Activated CD4-positive, alpha-beta T cell treated with anti-CD3 and anti-CD28 coated beads, Interleukin-2, amount 10 ng/mL, durations not matched to agents 7 days and 5 days (primary cell): ENCODE results near the gene EIF3F. TPM values are rescaled to one million over a fixed set of nuclear protein-coding genes. Genes with fewer than 3 reads are reported as not detected.
"Not testable (repeated sequence)": the region's sequence is repeated elsewhere in the genome, so short reads cannot be mapped to it uniquely, and the experiment has no call there.

Experiments used
- CTCF ChIA-PET: fragments of 350-600 bp; sonication (Branson Sonifier 250); formaldehyde crosslinking; loops from one replicate; lab custom pipeline; 2021; ENCODE audit warnings: antibody characterized with exemption; lab: Charles Lee
- POLR2A ChIA-PET: fragments of 350-600 bp; sonication (Branson Sonifier 250); formaldehyde crosslinking; loops from one replicate; lab custom pipeline; 2021; ENCODE audit warnings: antibody characterized with exemption; lab: Charles Lee
- DNase-seq: peaks from one replicate; pipeline ENCODE4 v3.0.0-alpha.2; 2020
- H3K27ac Mint-ChIP-seq: one replicate; pipeline ENCODE4 v1.8.0; 2021; ENCODE audit warnings: mild to moderate bottlenecking, moderate library complexity, mixed read lengths
- H3K27me3 Mint-ChIP-seq: one replicate; pipeline ENCODE4 v1.8.0; 2021; ENCODE audit warnings: mixed read lengths
- H3K36me3 Mint-ChIP-seq: one replicate; pipeline ENCODE4 v1.8.0; 2021; ENCODE audit warnings: low read depth, mixed read lengths
- H3K4me1 Mint-ChIP-seq: one replicate; pipeline ENCODE4 v1.8.0; 2021; ENCODE audit warnings: mixed read lengths
- H3K4me3 Mint-ChIP-seq: one replicate; pipeline ENCODE4 v1.8.0; 2021; ENCODE audit warnings: mild to moderate bottlenecking, moderate library complexity, mixed read lengths
- H3K9me3 Mint-ChIP-seq: one replicate; pipeline ENCODE4 v1.8.0; 2021; ENCODE audit warnings: mixed read lengths
- total RNA-seq, 2 experiments: library from RNA; stranded (reverse); gene quantifications; one replicate each; pipeline ENCODE4 v1.2.3, GENCODE V29; 2021

Gene EIF3F
- total RNA-seq, 2 experiments from 2014 or later = 256 to 262 TPM

DNA sequence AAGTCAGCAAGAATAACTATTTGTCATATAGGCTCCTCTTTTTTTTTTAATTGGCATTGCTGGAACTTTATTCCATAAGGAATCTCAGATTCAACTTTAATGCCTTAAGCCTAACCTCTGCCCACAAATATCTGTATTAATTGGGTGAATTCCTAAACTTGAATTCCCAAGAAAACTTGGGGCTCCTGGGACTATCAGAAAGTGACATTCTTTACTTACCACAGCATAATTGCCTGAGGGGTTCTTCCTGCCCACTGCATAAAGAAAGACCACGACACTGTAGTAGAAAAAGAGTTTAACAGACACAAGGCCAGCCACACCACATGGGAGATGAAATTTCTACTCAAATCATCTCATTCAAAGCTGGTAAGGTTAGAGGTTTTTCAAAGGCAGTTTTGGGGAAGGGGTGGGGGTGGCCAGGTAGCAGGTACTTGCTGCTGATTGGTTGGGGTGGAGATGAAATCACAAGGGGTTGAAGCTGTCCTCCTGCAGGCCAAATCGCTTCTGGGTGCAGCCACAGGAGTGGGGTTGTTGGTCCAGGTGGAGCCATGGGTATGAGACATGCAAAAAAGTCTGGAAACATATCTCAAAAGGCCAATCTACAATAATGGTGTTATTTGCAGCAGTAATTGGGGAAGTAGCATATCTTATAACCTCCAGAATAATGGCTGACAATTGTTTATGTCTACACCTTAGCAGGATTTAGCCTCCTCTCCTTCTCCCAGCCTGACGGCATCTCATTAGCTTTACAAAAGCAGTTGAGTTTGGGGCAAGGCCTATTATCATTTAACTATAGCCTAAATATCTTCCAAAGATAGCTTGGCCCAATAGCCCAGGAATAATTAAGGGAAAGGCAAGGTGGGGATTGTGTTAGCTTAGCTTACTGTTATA lies 17.1 kb upstream of the EIF3F start:
- no peak for DNase-seq
- H3K36me3 Mint-ChIP-seq = no peaks in the 10 kb centered on the region
- H3K27me3 Mint-ChIP-seq = peaks cover 5% of the 10 kb centered on the region
- H3K4me3 Mint-ChIP-seq = no peak overlapping the region
- no peak overlapping the region for H3K27ac Mint-ChIP-seq
- H3K4me1 Mint-ChIP-seq = no peaks in the 10 kb centered on the region
- ChIA-PET CTCF (no interaction called here), POLR2A (no interaction called here)
- no peaks in the 10 kb centered on the region for H3K9me3 Mint-ChIP-seq

DNA sequence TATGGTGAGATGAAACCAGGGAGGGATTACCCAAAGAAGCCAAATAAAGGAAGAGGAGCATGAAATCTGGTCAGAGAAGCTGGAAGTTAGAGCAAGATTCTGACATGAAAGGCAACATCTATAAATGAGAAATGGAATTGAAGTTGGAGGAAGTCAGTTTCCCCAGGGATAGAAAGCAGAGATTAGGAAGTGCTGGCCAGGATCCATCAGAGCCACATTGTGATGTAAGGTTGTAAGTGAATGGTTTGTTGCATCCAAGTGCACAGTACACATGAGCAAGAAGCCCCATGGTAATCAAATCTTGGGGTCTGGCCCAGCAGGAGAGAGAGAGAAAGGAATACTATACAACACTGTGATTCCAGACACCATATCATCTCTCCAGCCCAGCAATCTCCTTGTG lies 15.3 kb upstream of the EIF3F start:
- Mint-ChIP-seq H3K9me3 (no peaks in the 10 kb centered on the region), H3K27me3 (peaks cover 5% of the 10 kb centered on the region), H3K4me3 (no peak overlapping the region), H3K27ac (no peak overlapping the region), H3K36me3 (no peaks in the 10 kb centered on the region), H3K4me1 (no peaks in the 10 kb centered on the region)
- no peak for DNase-seq
- ChIA-PET POLR2A (no interaction called here), CTCF (no interaction called here)

DNA sequence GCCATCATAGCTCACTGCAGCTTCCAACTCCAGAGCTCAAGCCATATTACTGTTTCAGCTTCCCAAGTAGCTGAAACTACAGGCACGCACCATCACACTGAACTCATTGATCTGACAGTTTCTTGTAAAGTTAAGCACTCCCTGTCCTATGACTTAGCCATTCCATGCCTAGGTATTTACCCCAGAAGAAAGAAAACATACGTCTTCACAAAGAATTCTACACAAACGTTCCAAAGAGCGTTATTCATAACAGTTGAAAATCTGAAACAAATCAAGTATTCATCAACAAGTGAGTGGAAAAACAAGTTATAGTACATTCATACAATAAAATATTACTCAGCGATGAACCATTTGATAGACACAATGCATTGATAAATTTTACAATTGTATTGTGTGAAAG lies 14.1 kb upstream of the EIF3F start:
- ChIA-PET POLR2A (no interaction called here), CTCF (no interaction called here)
- H3K27me3 Mint-ChIP-seq = peaks cover 5% of the 10 kb centered on the region

DNA sequence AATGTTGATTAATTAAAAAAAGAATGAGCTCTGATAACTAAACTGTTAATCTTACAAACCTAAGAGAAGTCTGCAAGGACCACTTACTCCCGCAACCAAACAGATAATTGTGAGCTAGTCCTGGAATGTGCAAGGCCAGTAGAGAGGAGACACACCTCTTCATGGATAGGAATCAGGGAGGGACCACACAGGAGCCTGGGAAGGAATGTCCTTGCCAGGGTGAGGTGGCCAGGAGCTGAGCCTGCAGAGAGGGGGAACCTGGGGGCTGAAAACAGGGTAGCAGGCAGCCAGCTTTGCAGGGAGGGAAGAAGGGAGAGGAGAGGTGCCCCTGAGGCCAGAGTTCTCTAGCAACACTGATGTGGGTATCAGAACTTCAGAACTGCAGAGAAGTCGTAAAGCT lies 12.5 kb upstream of the EIF3F start:
- H3K4me1 Mint-ChIP-seq = no peaks in the 10 kb centered on the region
- ChIA-PET POLR2A (no interaction called here), CTCF (interaction anchor here (0.8 to 0.9 kb wide), 2 partner anchors 11 to 12 kb away, joined by 3 to 4 read pairs; partner anchors contain the start of gene EIF3F)
- no peaks in the 10 kb centered on the region for H3K36me3 Mint-ChIP-seq
- no peaks in the 10 kb centered on the region for H3K27me3 Mint-ChIP-seq
- no peak overlapping the region for H3K4me3 Mint-ChIP-seq
- H3K27ac Mint-ChIP-seq = no peak overlapping the region
- DNase-seq = no peak
- no peaks in the 10 kb centered on the region for H3K9me3 Mint-ChIP-seq

More for the DNA sequence above, 14.1 kb upstream of the EIF3F start:
- Mint-ChIP-seq H3K4me3 (no peak overlapping the region), H3K36me3 (no peaks in the 10 kb centered on the region), H3K9me3 (no peaks in the 10 kb centered on the region), H3K4me1 (no peaks in the 10 kb centered on the region), H3K27ac (no peak overlapping the region)
- DNase-seq = no peak

DNA sequence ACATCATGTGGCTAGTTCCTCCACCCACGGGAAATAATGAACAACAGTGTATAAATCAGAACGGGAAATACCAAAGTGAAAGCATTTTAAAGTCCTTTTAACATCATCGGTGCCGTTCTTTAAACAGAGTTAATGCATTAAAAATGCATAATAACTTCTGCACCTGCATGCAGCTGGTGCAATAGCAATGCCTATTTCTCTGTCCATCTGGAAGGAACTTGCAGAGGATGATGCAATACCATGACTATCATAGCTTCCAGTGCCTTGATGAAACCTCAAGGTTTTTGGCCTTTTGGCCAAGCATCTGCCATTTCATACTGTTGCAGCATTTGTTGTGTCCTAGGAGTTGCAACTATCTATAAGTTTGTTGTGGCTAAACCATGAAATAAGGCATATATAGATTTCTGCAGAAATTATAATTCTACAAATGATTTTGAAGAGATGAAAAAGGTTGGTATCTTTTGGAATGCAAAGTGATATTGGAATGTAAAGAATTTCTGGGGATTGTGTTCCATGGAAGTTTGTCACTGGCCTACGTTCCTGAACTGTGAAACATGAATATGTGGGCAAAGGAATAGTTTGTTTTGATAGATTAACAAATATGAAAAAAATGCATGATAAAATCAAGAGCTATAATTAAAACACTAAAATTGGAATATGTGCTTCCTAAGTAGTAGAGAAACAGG lies 9.8 kb upstream of the EIF3F start:
- no peak for DNase-seq
- no peaks in the 10 kb centered on the region for H3K9me3 Mint-ChIP-seq
- H3K36me3 Mint-ChIP-seq = no peaks in the 10 kb centered on the region
- POLR2A ChIA-PET = no interaction called here
- H3K4me1 Mint-ChIP-seq = no peaks in the 10 kb centered on the region
- CTCF ChIA-PET = interaction anchor here (1.4 kb wide), 1 partner anchor 9 kb away, joined by 7 read pairs; the partner anchor contains the start of gene EIF3F
- H3K4me3 Mint-ChIP-seq = no peak overlapping the region
- no peak overlapping the region for H3K27ac Mint-ChIP-seq
- no peaks in the 10 kb centered on the region for H3K27me3 Mint-ChIP-seq

DNA sequence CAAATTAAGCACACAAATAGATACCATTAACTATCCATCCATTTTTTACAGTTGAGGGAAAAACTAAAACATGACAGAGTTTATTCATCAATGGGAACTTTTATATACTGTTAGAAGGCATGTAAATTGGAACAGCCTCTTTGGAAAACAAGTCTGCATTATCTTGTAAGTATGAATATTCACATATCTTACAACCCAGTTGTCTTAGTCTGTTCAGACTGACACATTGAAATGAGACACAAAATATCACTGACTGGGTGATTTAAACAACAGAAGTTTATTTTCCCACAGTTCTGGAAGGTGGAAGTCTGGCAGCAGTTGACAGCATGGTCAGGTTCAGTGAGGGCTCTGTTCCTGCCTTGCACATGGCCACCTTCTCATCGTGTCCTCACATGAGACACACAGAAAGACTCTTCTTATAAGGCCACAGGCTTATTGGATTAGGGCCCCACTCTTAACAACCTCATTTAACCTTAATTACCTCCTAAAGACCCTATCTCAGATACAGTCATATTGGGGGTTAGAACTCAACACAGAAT lies 5.4 kb upstream of the EIF3F start:
- CTCF ChIA-PET = interaction anchor here (1.1 kb wide), 1 partner anchor 17 kb away, joined by 3 read pairs; no protein-coding TSS in a partner anchor
- H3K9me3 Mint-ChIP-seq = no peaks in the 10 kb centered on the region
- POLR2A ChIA-PET = no interaction called here

DNA sequence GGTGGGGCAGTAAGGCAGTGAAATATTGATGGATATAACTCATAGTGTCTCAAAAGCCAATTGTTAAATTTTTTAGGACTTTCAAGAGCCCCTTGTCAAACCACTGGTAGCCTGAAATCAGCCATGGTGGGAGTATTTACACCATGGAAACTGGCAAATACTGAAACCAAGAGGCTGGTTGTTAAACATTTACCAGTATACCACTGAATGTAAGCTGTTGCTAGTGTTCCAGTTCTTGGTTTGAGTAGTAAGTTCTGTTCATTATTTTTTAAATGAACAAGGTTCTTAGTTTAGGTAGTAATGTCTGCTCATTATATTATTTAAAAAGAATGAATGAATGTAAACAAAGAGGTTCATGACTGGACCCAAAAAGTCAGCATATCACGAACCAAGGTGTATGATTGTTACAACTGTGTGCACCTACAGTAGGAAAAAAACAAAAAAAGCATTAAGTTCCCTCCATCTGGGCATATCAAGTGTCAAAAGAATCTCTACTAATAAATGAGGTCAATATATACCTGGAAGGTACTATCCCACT lies 4.5 kb upstream of the EIF3F start:
- peaks cover 13% of the 10 kb centered on the region for H3K4me1 Mint-ChIP-seq
- H3K36me3 Mint-ChIP-seq = no peaks in the 10 kb centered on the region
- H3K27me3 Mint-ChIP-seq = no peaks in the 10 kb centered on the region
- ChIA-PET POLR2A (no interaction called here), CTCF (interaction anchor here (1.1 kb wide), 1 partner anchor 18 kb away, joined by 3 read pairs; no protein-coding TSS in a partner anchor)
- no peak overlapping the region for H3K4me3 Mint-ChIP-seq
- no peaks in the 10 kb centered on the region for H3K9me3 Mint-ChIP-seq
- H3K27ac Mint-ChIP-seq = no peak overlapping the region
- DNase-seq = no peak

More for the DNA sequence above, 5.4 kb upstream of the EIF3F start:
- no peaks in the 10 kb centered on the region for H3K27me3 Mint-ChIP-seq
- H3K27ac Mint-ChIP-seq = no peak overlapping the region
- peaks cover 10% of the 10 kb centered on the region for H3K4me1 Mint-ChIP-seq
- no peaks in the 10 kb centered on the region for H3K36me3 Mint-ChIP-seq
- no peak overlapping the region for H3K4me3 Mint-ChIP-seq
- DNase-seq = no peak

DNA sequence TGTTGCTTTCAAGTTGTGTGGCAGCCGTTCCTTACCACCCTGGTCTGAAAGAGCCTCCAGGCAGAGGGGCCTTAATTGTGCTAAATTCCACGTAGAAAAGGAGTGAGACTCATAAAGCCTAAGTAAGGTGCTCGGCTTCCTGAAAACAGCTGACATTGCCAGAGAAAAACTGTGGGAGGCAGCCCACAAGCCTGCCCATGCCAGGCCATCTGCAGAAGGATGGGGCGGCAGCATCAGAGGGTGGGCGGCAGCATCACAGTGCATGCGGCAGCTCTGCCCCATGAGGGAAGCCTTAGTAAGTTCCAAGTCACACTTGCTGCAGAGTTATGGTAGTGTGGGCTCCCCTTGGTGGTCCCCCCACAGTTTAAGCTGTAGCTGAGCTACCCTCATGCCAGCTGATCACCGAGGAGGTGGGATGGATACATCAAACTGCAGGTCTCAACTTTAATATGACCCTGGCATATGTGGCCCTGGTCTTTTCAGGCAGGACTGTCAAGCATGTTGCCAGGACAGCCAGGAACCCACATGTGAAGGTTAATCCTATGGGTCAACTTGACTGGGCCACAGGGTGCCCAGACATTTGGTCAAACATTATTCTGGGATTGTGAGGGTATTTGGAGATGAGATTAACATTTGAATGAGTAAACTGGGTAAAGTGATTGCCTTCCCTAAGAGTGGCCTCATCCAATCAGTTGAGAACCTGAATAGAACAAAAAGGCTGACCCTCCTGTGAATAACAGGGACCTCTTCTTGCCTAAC lies 3.1 kb upstream of the EIF3F start:
- ChIA-PET POLR2A (no interaction called here), CTCF (no interaction called here)
- H3K27me3 Mint-ChIP-seq = no peaks in the 10 kb centered on the region
- H3K9me3 Mint-ChIP-seq = no peaks in the 10 kb centered on the region
- H3K36me3 Mint-ChIP-seq = peaks cover 3% of the 10 kb centered on the region
- no peak for DNase-seq
- H3K27ac Mint-ChIP-seq = no peak overlapping the region
- H3K4me3 Mint-ChIP-seq = no peak overlapping the region
- H3K4me1 Mint-ChIP-seq = peaks cover 27% of the 10 kb centered on the region

DNA sequence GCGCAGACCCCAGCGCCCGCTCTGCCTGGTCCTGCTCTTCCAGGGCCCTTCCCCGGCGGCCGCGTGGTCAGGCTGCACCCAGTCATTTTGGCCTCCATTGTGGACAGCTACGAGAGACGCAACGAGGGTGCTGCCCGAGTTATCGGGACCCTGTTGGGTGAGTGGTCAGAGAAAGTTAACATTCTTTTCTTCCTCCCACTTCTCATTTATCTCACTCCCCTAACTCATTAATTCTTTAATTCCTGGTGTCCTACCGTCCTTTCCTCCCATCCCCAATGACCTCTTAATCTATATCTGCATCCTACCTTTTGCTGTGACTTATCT lies 385 bp downstream of the EIF3F start:
- Mint-ChIP-seq H3K27ac (peak overlapping the region; percentile 94), H3K4me3 (peak overlapping the region; percentile 94), H3K36me3 (peaks cover 31% of the 10 kb centered on the region), H3K4me1 (peaks cover 48% of the 10 kb centered on the region)
- POLR2A ChIA-PET, DNase-seq, H3K27me3 Mint-ChIP-seq, H3K9me3 Mint-ChIP-seq: not testable (repeated sequence)
- CTCF ChIA-PET = interaction anchor here (0.7 to 1.9 kb wide), 14 partner anchors 10 to 1609 kb away, joined by 3 to 7 read pairs (median 4); no protein-coding TSS in a partner anchor

DNA sequence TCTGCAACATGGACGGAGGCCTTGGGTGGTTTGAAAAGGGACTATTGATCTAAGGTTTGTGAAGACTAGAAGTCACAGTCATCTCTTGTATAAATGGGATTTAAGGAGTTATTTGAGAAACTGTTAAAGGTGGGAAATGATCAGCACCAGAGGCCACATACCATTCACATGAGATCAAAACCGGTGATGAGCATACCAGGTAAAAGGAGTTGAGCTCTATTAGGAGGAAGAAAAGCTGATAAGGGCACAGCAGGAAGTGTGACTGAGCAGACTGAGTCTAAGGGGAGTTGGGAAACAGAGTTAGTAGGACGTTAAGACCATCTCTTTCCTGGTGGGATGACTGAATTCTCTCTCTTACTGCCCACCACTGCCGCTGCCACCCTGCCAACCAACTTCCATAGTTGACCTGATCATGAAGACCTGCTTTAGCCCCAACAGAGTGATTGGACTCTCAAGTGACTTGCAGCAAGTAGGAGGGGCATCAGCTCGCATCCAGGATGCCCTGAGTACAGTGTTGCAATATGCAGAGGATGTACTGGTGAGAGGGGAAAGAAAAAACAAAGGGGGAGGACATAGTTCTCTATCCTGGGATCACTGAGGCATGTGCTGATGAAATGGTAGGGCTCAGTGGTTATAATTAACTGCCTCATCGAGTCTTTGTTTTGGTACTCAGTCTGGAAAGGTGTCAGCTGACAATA lies 7.6 kb downstream of the EIF3F start:
- H3K27ac Mint-ChIP-seq = peak overlapping the region; percentile 15
- CTCF ChIA-PET = no interaction called here

DNA sequence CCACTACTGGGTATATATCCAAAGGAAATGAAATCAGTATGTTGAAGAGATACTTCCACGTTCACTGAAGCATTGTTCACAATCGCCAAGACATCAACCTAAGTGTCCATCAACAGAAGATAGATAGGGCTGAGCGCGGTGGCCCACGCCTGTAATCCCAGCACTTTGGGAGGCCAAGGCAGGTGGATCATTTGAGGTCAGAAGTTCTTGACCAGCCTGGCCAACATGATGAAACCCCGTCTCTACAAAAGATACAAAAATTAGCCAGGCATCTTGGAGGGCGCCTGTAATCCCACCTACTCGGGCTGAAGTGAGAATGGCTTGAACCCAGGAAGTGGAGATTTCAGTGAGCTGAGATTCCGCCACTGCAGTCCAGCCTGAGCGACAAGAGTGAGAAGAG lies 12.7 kb downstream of the EIF3F start:
- Mint-ChIP-seq H3K9me3 (no peaks in the 10 kb centered on the region), H3K27ac (no peak overlapping the region)
- POLR2A ChIA-PET = no interaction called here

More for the DNA sequence above, 7.6 kb downstream of the EIF3F start:
- POLR2A ChIA-PET = no interaction called here
- no peak for DNase-seq
- Mint-ChIP-seq H3K4me3 (no peak overlapping the region), H3K27me3 (no peaks in the 10 kb centered on the region), H3K36me3 (peaks cover 75% of the 10 kb centered on the region), H3K4me1 (peaks cover 38% of the 10 kb centered on the region), H3K9me3 (no peaks in the 10 kb centered on the region)

DNA sequence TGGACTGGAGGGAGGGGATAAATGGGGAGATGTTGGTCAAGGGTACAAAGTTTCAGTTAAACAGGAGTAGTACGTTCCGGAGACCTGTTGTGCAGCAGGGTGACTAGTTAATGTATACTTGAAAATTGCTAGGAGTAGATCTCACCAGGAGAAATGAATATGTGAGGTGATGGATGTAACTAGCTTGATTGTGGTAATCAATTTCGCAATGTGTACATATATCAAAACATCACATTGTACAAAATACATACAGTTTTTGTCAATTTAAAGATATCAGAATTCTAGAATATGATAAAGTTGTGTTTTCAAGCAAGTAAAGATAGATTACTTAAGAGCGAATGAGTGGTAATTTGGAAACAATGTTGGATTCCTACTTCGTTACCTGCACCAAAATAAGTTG lies 13.3 kb downstream of the EIF3F start:
- H3K36me3 Mint-ChIP-seq = peaks cover 29% of the 10 kb centered on the region
- ChIA-PET CTCF (interaction anchor here (1.0 kb wide), 1 partner anchor 14 kb away, joined by 4 read pairs; the partner anchor contains the start of gene EIF3F), POLR2A (no interaction called here)
- no peak overlapping the region for H3K27ac Mint-ChIP-seq
- no peaks in the 10 kb centered on the region for H3K9me3 Mint-ChIP-seq
- H3K4me1 Mint-ChIP-seq = peaks cover 7% of the 10 kb centered on the region
- H3K4me3 Mint-ChIP-seq = no peak overlapping the region
- DNase-seq = no peak
- no peaks in the 10 kb centered on the region for H3K27me3 Mint-ChIP-seq

More for the DNA sequence above, 12.7 kb downstream of the EIF3F start:
- DNase-seq = no peak
- Mint-ChIP-seq H3K27me3 (no peaks in the 10 kb centered on the region), H3K36me3 (peaks cover 35% of the 10 kb centered on the region), H3K4me3 (no peak overlapping the region), H3K4me1 (peaks cover 13% of the 10 kb centered on the region)
- CTCF ChIA-PET = interaction anchor here (1.0 to 1.5 kb wide), 2 partner anchors 13 kb away, joined by 4 read pairs; partner anchors contain the start of gene EIF3F
